Activated B cell treated with CpG ODN at 0.5 μM for 24 hours (primary cell): ENCODE measurements around the gene MAFB. TPM values are rescaled to one million over a fixed set of nuclear protein-coding genes. Genes with fewer than 3 reads are reported as not detected.

Experiments
- ATAC-seq: fragments of 200-7000 bp; cut with Tn5 transposase; one replicate; pipeline ENCODE4 v1.10.0; 2021; ENCODE audit warnings: low read depth, mild to moderate bottlenecking, moderate library complexity
- CTCF ChIA-PET: fragments of 350-600 bp; sonication (Branson Sonifier 250); formaldehyde crosslinking; loops from one replicate; lab custom pipeline; 2021; ENCODE audit warnings: antibody characterized with exemption; lab: Charles Lee
- POLR2A ChIA-PET: fragments of 350-600 bp; sonication (Branson Sonifier 250); formaldehyde crosslinking; loops from one replicate; lab custom pipeline; 2021; ENCODE audit warnings: antibody characterized with exemption; lab: Charles Lee
- DNase-seq: peaks from one replicate; pipeline ENCODE4 v3.0.0; 2022
- H3K27ac Mint-ChIP-seq: one replicate; pipeline ENCODE4 v1.8.0; 2020; ENCODE audit warnings: mixed read lengths
- H3K27me3 Mint-ChIP-seq: one replicate; pipeline ENCODE4 v1.8.0; 2021; ENCODE audit warnings: mixed read lengths
- H3K36me3 Mint-ChIP-seq: one replicate; pipeline ENCODE4 v1.8.0; 2021; ENCODE audit warnings: low read depth, mixed read lengths
- H3K4me1 Mint-ChIP-seq: one replicate; pipeline ENCODE4 v1.8.0; 2021; ENCODE audit warnings: mixed read lengths
- H3K4me3 Mint-ChIP-seq: one replicate; pipeline ENCODE4 v1.8.0; 2020; ENCODE audit warnings: mild to moderate bottlenecking, mixed read lengths
- H3K9me3 Mint-ChIP-seq: one replicate; pipeline ENCODE4 v1.8.0; 2020; ENCODE audit warnings: mixed read lengths
- intact Hi-C: fragments of 100-400 bp; cut with micrococcal nuclease; formaldehyde crosslinking; loops from one replicate; pipeline ENCODE4 v1.15.1; 2024
- total RNA-seq: library from RNA; stranded (reverse); gene quantifications from 2 replicates; pipeline ENCODE4 v1.2.3, GENCODE V29; 2022
- TF ChIP-seq, protein P1 (sequence below): fragments of 200-600 bp; IDR thresholded peaks from one replicate; pipeline ENCODE4 v1.8.0; 2022; ENCODE audit warnings: antibody characterized with exemption, mild to moderate bottlenecking

Gene MAFB
- total RNA-seq, 1 donor from 2014 or later = 1.1 TPM

- TF ChIP-seq, protein P1, sequence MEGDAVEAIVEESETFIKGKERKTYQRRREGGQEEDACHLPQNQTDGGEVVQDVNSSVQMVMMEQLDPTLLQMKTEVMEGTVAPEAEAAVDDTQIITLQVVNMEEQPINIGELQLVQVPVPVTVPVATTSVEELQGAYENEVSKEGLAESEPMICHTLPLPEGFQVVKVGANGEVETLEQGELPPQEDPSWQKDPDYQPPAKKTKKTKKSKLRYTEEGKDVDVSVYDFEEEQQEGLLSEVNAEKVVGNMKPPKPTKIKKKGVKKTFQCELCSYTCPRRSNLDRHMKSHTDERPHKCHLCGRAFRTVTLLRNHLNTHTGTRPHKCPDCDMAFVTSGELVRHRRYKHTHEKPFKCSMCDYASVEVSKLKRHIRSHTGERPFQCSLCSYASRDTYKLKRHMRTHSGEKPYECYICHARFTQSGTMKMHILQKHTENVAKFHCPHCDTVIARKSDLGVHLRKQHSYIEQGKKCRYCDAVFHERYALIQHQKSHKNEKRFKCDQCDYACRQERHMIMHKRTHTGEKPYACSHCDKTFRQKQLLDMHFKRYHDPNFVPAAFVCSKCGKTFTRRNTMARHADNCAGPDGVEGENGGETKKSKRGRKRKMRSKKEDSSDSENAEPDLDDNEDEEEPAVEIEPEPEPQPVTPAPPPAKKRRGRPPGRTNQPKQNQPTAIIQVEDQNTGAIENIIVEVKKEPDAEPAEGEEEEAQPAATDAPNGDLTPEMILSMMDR = no peak
- ATAC-seq (no peak), DNase-seq (no peak)
- intact Hi-C loops = no loop called here
- H3K9me3 Mint-ChIP-seq = no peaks in the 10 kb centered on the region
- no peaks in the 10 kb centered on the region for H3K36me3 Mint-ChIP-seq
- peaks cover 4% of the 10 kb centered on the region for H3K27me3 Mint-ChIP-seq
- no peaks in the 10 kb centered on the region for H3K4me1 Mint-ChIP-seq
- POLR2A ChIA-PET = no interaction called here
- H3K27ac Mint-ChIP-seq = no peak overlapping the region
- H3K4me3 Mint-ChIP-seq = no peak overlapping the region
- CTCF ChIA-PET = no interaction called here
Observed at GRCh38 chr20:40658509-40658908, 30.5 kb downstream of the MAFB start.

DNA sequence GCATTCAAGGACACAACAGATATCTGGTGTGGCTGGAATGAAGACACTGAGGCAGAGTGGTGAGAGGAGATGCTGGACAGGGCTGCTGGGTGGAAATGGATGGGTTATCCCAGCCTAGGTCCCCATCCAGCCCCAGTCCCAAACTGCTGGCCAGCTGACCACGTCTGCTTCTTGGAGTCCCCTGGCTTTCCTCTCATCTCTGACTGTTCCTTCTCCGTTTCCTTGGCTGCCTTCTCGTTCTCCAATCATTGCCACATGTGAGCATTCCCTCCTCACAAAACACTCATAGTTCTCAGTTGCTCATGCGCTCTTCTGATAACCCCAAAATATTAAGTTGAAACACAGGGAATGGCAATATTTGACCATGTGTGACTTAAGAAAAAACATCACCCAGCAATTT lies 31.5 kb downstream of the MAFB start:
- CTCF ChIA-PET = no interaction called here
- Mint-ChIP-seq H3K9me3 (no peaks in the 10 kb centered on the region), H3K4me3 (no peak overlapping the region), H3K27ac (no peak overlapping the region), H3K27me3 (peaks cover 4% of the 10 kb centered on the region), H3K4me1 (no peaks in the 10 kb centered on the region), H3K36me3 (no peaks in the 10 kb centered on the region)
- no peak for DNase-seq
- TF ChIP-seq, protein P1 = no peak
- POLR2A ChIA-PET = no interaction called here
- intact Hi-C loops = no loop called here
- no peak for ATAC-seq

- TF ChIP-seq, protein P1 = no peak
- ChIA-PET CTCF (no interaction called here), POLR2A (no interaction called here)
- Mint-ChIP-seq H3K27ac (no peak overlapping the region), H3K27me3 (peaks cover 4% of the 10 kb centered on the region), H3K4me1 (no peaks in the 10 kb centered on the region), H3K4me3 (no peak overlapping the region), H3K36me3 (no peaks in the 10 kb centered on the region), H3K9me3 (no peaks in the 10 kb centered on the region)
- intact Hi-C loops = no loop called here
- DNase-seq (no peak), ATAC-seq (no peak)
Observed at GRCh38 chr20:40655451-40655850, 33.6 kb downstream of the MAFB start.

DNA sequence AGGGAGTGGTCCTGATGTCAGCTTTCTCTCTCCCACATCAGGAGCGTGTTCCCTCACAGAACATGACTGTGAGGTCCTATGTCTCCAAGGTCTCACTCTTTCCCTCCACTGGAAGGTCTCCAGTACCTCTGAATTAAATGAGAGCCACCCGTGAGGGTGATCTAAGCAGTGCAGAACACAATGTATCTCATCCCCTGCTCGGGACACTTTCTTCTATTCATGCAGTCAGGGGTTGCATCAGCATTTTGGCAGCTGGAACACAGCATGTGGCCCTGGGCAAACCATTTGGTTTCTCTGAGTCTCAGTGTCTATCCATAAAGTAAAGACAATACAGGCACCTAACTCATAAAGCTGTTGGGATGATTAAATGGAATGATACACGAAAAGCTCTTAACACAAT lies 34.2 kb downstream of the MAFB start:
- Mint-ChIP-seq H3K27me3 (peaks cover 4% of the 10 kb centered on the region), H3K27ac (no peak overlapping the region), H3K4me1 (no peaks in the 10 kb centered on the region), H3K9me3 (no peaks in the 10 kb centered on the region), H3K36me3 (no peaks in the 10 kb centered on the region), H3K4me3 (no peak overlapping the region)
- DNase-seq (no peak), ATAC-seq (no peak)
- intact Hi-C loops = no loop called here
- ChIA-PET CTCF (no interaction called here), POLR2A (no interaction called here)
- TF ChIP-seq, protein P1 = no peak

DNA sequence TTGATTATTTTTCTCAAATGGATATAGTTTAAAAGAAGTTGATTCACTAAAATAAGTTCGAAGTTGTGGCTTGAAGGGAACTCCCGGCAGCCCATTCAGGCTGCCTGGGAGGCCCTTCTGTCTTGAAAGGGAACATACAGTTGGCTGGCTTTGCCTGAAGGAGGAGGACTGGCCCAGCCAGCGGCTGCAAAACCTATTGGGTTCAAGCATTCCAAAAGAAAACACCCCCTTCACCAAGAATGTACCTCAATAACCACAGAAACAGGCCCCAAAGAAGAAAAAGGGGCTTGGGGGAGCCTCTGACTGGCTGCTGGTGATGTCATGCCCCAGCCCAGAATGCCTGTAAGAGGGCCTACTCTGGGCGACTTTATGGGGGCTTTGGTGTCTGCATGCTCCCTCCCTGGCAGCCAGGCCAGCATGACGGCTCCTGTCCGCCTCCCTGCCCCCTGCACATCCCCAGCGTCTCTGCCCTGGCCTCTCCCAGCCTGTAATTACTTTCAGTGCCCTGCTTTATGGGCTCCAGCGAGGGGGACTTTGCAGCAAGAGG lies 36.5 kb downstream of the MAFB start:
- ChIA-PET POLR2A (no interaction called here), CTCF (no interaction called here)
- H3K4me3 Mint-ChIP-seq = no peak overlapping the region

More for the DNA sequence above, 36.5 kb downstream of the MAFB start:
- intact Hi-C loops = no loop called here
- no peaks in the 10 kb centered on the region for H3K4me1 Mint-ChIP-seq
- H3K9me3 Mint-ChIP-seq = no peaks in the 10 kb centered on the region
- H3K36me3 Mint-ChIP-seq = no peaks in the 10 kb centered on the region
- TF ChIP-seq, protein P1 = no peak
- ATAC-seq = no peak
- no peak overlapping the region for H3K27ac Mint-ChIP-seq
- no peak for DNase-seq
- H3K27me3 Mint-ChIP-seq = peaks cover 4% of the 10 kb centered on the region
